Measurements from ENCODE around the gene ADAMTS12.

- TF ChIP-seq EZH2 (IDR thresholded peaks at IDR 0.05; ENCODE audit: insufficient read depth, poor library complexity, severe bottlenecking): no peak
- TF ChIP-seq EZH2phosphoT487 (IDR thresholded peaks at IDR 0.05; ENCODE audit: insufficient read depth, low read depth): no peak
Observed at GRCh38 chr5:33601881-33602280, 289.9 kb downstream of the ADAMTS12 start.

All from GM23248 (cell line).